MCF 10A (cell line): ENCODE results near the gene FBXW11. TPM values are rescaled to one million over a fixed set of nuclear protein-coding genes. Genes with fewer than 3 reads are reported as not detected.

ENCODE experiments used
- Bru-seq: library from RNA; stranded (reverse); fragments of 400-500 nt; gene quantifications from one replicate; lab custom pipeline; 2021; lab: Mats Ljungman, UMichigan
- BruChase-seq, 2 experiments: library from RNA; stranded (reverse); fragments of 400-500 nt; gene quantifications; one replicate each; lab custom pipeline; 2021; lab: Mats Ljungman, UMichigan
- BruUV-seq: library from RNA; stranded (reverse); fragments of 400-500 nt; replicated peaks from 2 replicates; lab custom pipeline; 2021; lab: Mats Ljungman, UMichigan
- CTCF ChIA-PET: fragments of 300-600 bp; sonication (Branson Sonifier 250); formaldehyde crosslinking; extraction: SDS; loops from one replicate; lab custom pipeline; 2021; ENCODE audit warnings: antibody characterized with exemption, inconsistent platforms; lab: Yijun Ruan, JAX
- POLR2A ChIA-PET: fragments of 300-600, 350-650 bp; sonication (Branson Sonifier 250); formaldehyde crosslinking; extraction: SDS; loops from one replicate; lab custom pipeline; 2020; ENCODE audit warnings: antibody characterized with exemption, inconsistent platforms; lab: Yijun Ruan, JAX
- DNase-seq: peaks from one replicate; pipeline ENCODE4 v3.0.0-alpha.2; 2018; ENCODE audit not compliant: unreplicated experiment
- H3K27ac Mint-ChIP-seq: one replicate; pipeline ENCODE4 v1.8.0; 2022; ENCODE audit warnings: mild to moderate bottlenecking, low read depth, mixed read lengths; ENCODE audit not compliant: unreplicated experiment
- H3K27me3 Mint-ChIP-seq: one replicate; pipeline ENCODE4 v1.8.0; 2022; ENCODE audit warnings: mixed read lengths; ENCODE audit not compliant: insufficient read depth, unreplicated experiment
- H3K36me3 Mint-ChIP-seq: one replicate; pipeline ENCODE4 v1.8.0; 2022; ENCODE audit warnings: mild to moderate bottlenecking, moderate library complexity, mixed read lengths; ENCODE audit not compliant: insufficient read depth, unreplicated experiment
- H3K4me1 Mint-ChIP-seq: one replicate; pipeline ENCODE4 v1.8.0; 2022; ENCODE audit warnings: mixed read lengths; ENCODE audit not compliant: insufficient read depth, unreplicated experiment
- H3K4me3 Mint-ChIP-seq: one replicate; pipeline ENCODE4 v1.8.0; 2022; ENCODE audit warnings: mild to moderate bottlenecking, moderate library complexity, mixed read lengths; ENCODE audit not compliant: unreplicated experiment
- H3K9me3 Mint-ChIP-seq: one replicate; pipeline ENCODE4 v1.8.0; 2022; ENCODE audit warnings: mixed read lengths; ENCODE audit not compliant: unreplicated experiment
- CTCF ChIP-seq: fragments of 200-600 bp; IDR thresholded peaks from one replicate; pipeline ENCODE4 v1.8.0; 2022; ENCODE audit warnings: antibody characterized with exemption, mild to moderate bottlenecking; ENCODE audit not compliant: unreplicated experiment
- intact Hi-C: fragments of 100-400 bp; cut with micrococcal nuclease; formaldehyde crosslinking; loops from 2 replicates; pipeline ENCODE4 v1.14.1; 2022
- long read RNA-seq: library from polyadenylated mRNA; stranded (forward); transcript quantifications from one replicate; pipeline ENCODE4 v2.0.0, GENCODE V29; 2022
- total RNA-seq: library from RNA; stranded (reverse); gene quantifications from 2 replicates; pipeline ENCODE4 v1.2.3, GENCODE V29; 2022

Gene FBXW11
- total RNA-seq: 64.7 and 82.7 TPM in 2 replicates
- percentile 93 among the genes with signal in this experiment for Bru-seq, nascent RNA
- percentile 90 among the genes with signal in this experiment for BruChase-seq, experiment 1, labeled RNA remaining after a 6-hour chase
- percentile 90 among the genes with signal in this experiment for BruChase-seq, experiment 2, labeled RNA remaining after a 2-hour chase
- long read RNA-seq, full-length matches to known transcripts: 5 of 10 reads
- long read RNA-seq, partial matches to known transcripts: 2 of 10 reads
- long read RNA-seq, other reads (novel, unspliced or antisense): 3 of 10 reads

GRCh38 chr5:172006321-172007174 lies at the start of gene FBXW11:
TSS of gene FBXW11 (minus strand) at chr5:172006638. CDS start at chr5:172006502, 136 bp downstream.
- H3K27me3 Mint-ChIP-seq: no peaks in the 10 kb centered on the region
- CTCF ChIA-PET: interaction anchor here (0.6 to 12.7 kb wide), 24 partner anchors 10 to 640 kb away, joined by 3 to 153 read pairs (median 5); partner anchors contain the start of gene STK10
- peaks cover 51% of the 10 kb centered on the region for H3K4me1 Mint-ChIP-seq
- peak within 1 kb of the TSS; percentile 90 for H3K4me3 Mint-ChIP-seq
- TF ChIP-seq CTCF: no peak
- peak; percentile 99 for DNase-seq
- BruUV-seq: no TSS peak
- peak within 1 kb of the TSS; percentile 95 for H3K27ac Mint-ChIP-seq
- POLR2A ChIA-PET: interaction anchor here (0.7 to 5.7 kb wide), 51 partner anchors 9 to 1051 kb away, joined by 3 to 55 read pairs (median 4); partner anchors contain the start of genes NPM1, STK10 and UBTD2
- H3K36me3 Mint-ChIP-seq: peaks cover 9% of the 10 kb centered on the region
- no peaks in the 10 kb centered on the region for H3K9me3 Mint-ChIP-seq
- intact Hi-C loops: loop anchor here (1.0 to 10.0 kb wide), 4 partner anchors 94 to 592 kb away; partner anchors contain the start of genes FGF18 and STK10

- peaks cover 55% of the 10 kb centered on the region for H3K36me3 Mint-ChIP-seq
- no peak for TF ChIP-seq CTCF
- CTCF ChIA-PET: interaction anchor here (0.6 to 2.1 kb wide), 6 partner anchors 13 to 230 kb away, joined by 3 to 15 read pairs (median 4); no protein-coding TSS in a partner anchor
- BruUV-seq: no TSS peak
- peak overlapping the region; percentile 40 for H3K27ac Mint-ChIP-seq
- POLR2A ChIA-PET: interaction anchor here (1.0 kb wide), 1 partner anchor 19 kb away, joined by 3 read pairs; no protein-coding TSS in a partner anchor
- H3K9me3 Mint-ChIP-seq: no peaks in the 10 kb centered on the region
- no peaks in the 10 kb centered on the region for H3K27me3 Mint-ChIP-seq
- no peaks in the 10 kb centered on the region for H3K4me1 Mint-ChIP-seq
- DNase-seq: no peak
- no peak overlapping the region for H3K4me3 Mint-ChIP-seq
- intact Hi-C loops: no loop called here
Measured at GRCh38 chr5:172055996-172056395, 49.6 kb upstream of the FBXW11 start.

- ChIA-PET CTCF (interaction anchor here (0.6 to 3.5 kb wide), 6 partner anchors 13 to 147 kb away, joined by 3 to 19 read pairs (median 4); no protein-coding TSS in a partner anchor), POLR2A (no interaction called here)
- Mint-ChIP-seq H3K9me3 (no peaks in the 10 kb centered on the region), H3K4me1 (no peaks in the 10 kb centered on the region), H3K4me3 (no peak overlapping the region), H3K27ac (no peak overlapping the region), H3K36me3 (peaks cover 55% of the 10 kb centered on the region), H3K27me3 (no peaks in the 10 kb centered on the region)
- intact Hi-C loops: no loop called here
- no peak for TF ChIP-seq CTCF
- DNase-seq: no peak
- no TSS peak for BruUV-seq
Measured at GRCh38 chr5:172055421-172055820, 49.0 kb upstream of the FBXW11 start.
